ENCODE measurements around the gene BBS9. TPM values are rescaled to one million over a fixed set of nuclear protein-coding genes. Genes with fewer than 3 reads are reported as not detected.

Gene BBS9
- total RNA-seq, 1 donor from 2014 or later: 31.2 TPM

DNA sequence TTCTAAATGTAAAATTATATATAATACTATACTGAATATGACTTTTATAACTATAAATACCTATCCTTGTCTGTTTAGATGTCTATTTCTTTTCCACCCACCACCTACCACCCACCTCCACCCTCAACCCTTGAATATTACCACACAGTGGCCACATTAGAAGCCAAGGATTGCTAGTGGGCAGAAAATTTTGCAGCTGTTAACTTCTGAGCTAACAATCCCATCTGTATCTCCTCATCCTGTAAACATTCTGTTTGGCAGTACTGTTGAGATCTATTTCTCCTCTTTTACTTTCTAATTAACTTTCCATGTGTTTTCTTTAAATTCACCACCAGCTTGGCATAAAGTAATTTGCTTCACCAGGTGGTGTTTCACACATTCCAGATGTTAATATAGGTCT lies 494.9 kb downstream of the BBS9 start:
- Histone ChIP-seq H3K9me3 (no peaks in the 10 kb centered on the region), H3K27me3 (no peaks in the 10 kb centered on the region), H3K4me3 (no peak overlapping the region), H3K4me1 (no peaks in the 10 kb centered on the region), H3K36me3 (no peaks in the 10 kb centered on the region), H3K27ac (no peak overlapping the region)
- TF ChIP-seq POLR2A (IDR thresholded peaks at IDR 0.05) (no peak), CTCF (IDR thresholded peaks at IDR 0.05) (no peak), POLR2AphosphoS5 (IDR thresholded peaks at IDR 0.05; ENCODE audit: insufficient read depth in 1 of 2, low read depth in 1 of 2) (no peak)
- no peak for DNase-seq (ENCODE audit: extremely low spot score in 2 of 2)
- intact Hi-C loops (cut with DNase I): no loop called here

DNA sequence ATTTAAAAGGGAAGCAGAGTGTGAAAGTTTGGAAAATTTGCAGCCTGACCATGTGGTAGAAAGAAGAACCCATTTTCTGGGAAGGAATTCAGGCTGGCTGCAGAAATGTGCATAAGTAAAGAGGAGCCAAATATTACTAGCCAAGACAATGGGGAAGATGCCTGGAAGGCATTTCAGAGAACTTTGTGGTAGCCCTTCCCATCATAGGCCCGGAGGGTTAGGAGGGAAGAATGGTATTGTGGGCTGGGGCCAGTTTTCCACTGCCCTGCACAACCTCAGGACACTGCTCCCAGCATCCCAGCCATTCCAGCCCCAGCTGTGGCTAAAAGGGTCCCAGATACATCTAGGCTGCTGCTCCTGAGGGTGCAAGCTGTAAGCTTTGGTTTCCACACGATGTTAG lies 497.5 kb downstream of the BBS9 start:
- H3K27me3 ChIP-seq: no peaks in the 10 kb centered on the region
- no peaks in the 10 kb centered on the region for H3K4me1 ChIP-seq
- H3K9me3 ChIP-seq: no peaks in the 10 kb centered on the region
- no peak for DNase-seq (ENCODE audit: extremely low spot score in 2 of 2)
- TF ChIP-seq POLR2A (IDR thresholded peaks at IDR 0.05): no peak
- no peak for TF ChIP-seq CTCF (IDR thresholded peaks at IDR 0.05)
- no peak for TF ChIP-seq POLR2AphosphoS5 (IDR thresholded peaks at IDR 0.05; ENCODE audit: insufficient read depth in 1 of 2, low read depth in 1 of 2)
- intact Hi-C loops (cut with DNase I): no loop called here
- no peak overlapping the region for H3K27ac ChIP-seq
- no peaks in the 10 kb centered on the region for H3K36me3 ChIP-seq
- no peak overlapping the region for H3K4me3 ChIP-seq

- H3K27ac ChIP-seq: no peak overlapping the region
- no peaks in the 10 kb centered on the region for H3K36me3 ChIP-seq
- H3K4me3 ChIP-seq: no peak overlapping the region
- intact Hi-C loops (cut with DNase I): no loop called here
- H3K9me3 ChIP-seq: no peaks in the 10 kb centered on the region
- no peak for TF ChIP-seq CTCF (IDR thresholded peaks at IDR 0.05)
- no peak for TF ChIP-seq POLR2AphosphoS5 (IDR thresholded peaks at IDR 0.05; ENCODE audit: insufficient read depth in 1 of 2, low read depth in 1 of 2)
- TF ChIP-seq POLR2A (IDR thresholded peaks at IDR 0.05): no peak
- no peaks in the 10 kb centered on the region for H3K27me3 ChIP-seq
- no peaks in the 10 kb centered on the region for H3K4me1 ChIP-seq
- no peak for DNase-seq (ENCODE audit: extremely low spot score in 2 of 2)
These were observed 498.4 kb downstream of the BBS9 start for GRCh38 chr7:33627741-33628140.

- DNase-seq (ENCODE audit: extremely low spot score in 2 of 2): no peak
- no peaks in the 10 kb centered on the region for H3K9me3 ChIP-seq
- no peaks in the 10 kb centered on the region for H3K4me1 ChIP-seq
- H3K27me3 ChIP-seq: no peaks in the 10 kb centered on the region
- intact Hi-C loops (cut with DNase I): no loop called here
- no peak overlapping the region for H3K4me3 ChIP-seq
- no peak overlapping the region for H3K27ac ChIP-seq
- TF ChIP-seq POLR2AphosphoS5 (IDR thresholded peaks at IDR 0.05; ENCODE audit: insufficient read depth in 1 of 2, low read depth in 1 of 2): no peak
- TF ChIP-seq POLR2A (IDR thresholded peaks at IDR 0.05): no peak
- no peak for TF ChIP-seq CTCF (IDR thresholded peaks at IDR 0.05)
- no peaks in the 10 kb centered on the region for H3K36me3 ChIP-seq
These were observed 499.5 kb downstream of the BBS9 start for GRCh38 chr7:33628894-33629293.

DNA sequence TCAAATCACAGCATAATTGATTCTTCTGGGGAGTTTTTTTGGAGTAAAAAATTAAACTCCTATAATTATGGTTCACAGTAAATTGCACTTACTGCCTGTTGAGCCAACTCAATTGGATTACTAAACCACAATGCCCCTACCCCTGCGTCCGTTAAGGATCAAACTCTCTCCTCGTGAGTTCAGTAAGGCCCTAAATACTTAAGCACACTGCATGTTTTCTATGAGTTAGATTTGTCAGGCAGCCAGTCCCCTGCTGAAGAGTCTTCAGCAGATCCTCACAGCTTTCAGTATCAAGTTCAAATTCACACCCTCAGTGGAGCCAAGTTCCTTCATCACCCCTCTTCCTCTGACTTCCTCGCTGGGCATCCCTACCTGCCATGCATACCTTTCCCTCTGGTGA lies 501.0 kb downstream of the BBS9 start:
- intact Hi-C loops (cut with DNase I): loop anchor here (10.0 kb wide), 1 partner anchor 1586 kb away; no protein-coding TSS in a partner anchor
- H3K27ac ChIP-seq: no peak overlapping the region
- H3K36me3 ChIP-seq: no peaks in the 10 kb centered on the region
- H3K4me3 ChIP-seq: no peak overlapping the region
- no peaks in the 10 kb centered on the region for H3K4me1 ChIP-seq
- H3K27me3 ChIP-seq: no peaks in the 10 kb centered on the region
- H3K9me3 ChIP-seq: no peaks in the 10 kb centered on the region
- DNase-seq (ENCODE audit: extremely low spot score in 2 of 2): no peak
- TF ChIP-seq CTCF (IDR thresholded peaks at IDR 0.05): no peak
- TF ChIP-seq POLR2AphosphoS5 (IDR thresholded peaks at IDR 0.05; ENCODE audit: insufficient read depth in 1 of 2, low read depth in 1 of 2): no peak
- TF ChIP-seq POLR2A (IDR thresholded peaks at IDR 0.05): no peak
